Stimulated activated effector memory CD8-positive, alpha-beta T cell treated with anti-CD3 and anti-CD28 coated beads, Interleukin-12 subunit alpha, Interleukin-12 subunit beta, amount 100 ng/mL, for 72 hours (primary cell): ENCODE results near the gene SH2B2.
"Not testable (repeated sequence)": the region's sequence is repeated elsewhere in the genome, so short reads cannot be mapped to it uniquely, and the experiment has no call there.

Experiments used
- ATAC-seq: fragments of 150-1000 bp; cut with Tn5 transposase; 2 replicates; pipeline ENCODE4 v1.10.0; 2021
- DNase-seq, 2 donors: peaks; one replicate each; pipeline ENCODE4 v3.0.0; 2021 to 2022; ENCODE audit warnings: low spot score in 2 of 2
- H3K27ac Mint-ChIP-seq: one replicate; pipeline ENCODE4 v1.8.0; 2022; ENCODE audit warnings: mild to moderate bottlenecking, mixed read lengths
- H3K36me3 Mint-ChIP-seq: one replicate; pipeline ENCODE4 v1.8.0; 2022; ENCODE audit warnings: mild to moderate bottlenecking, mixed read lengths
- H3K4me1 Mint-ChIP-seq: one replicate; pipeline ENCODE4 v1.8.0; 2022; ENCODE audit warnings: mixed read lengths
- H3K4me3 Mint-ChIP-seq: one replicate; pipeline ENCODE4 v1.8.0; 2022; ENCODE audit warnings: mild to moderate bottlenecking, mixed read lengths
- H3K9me3 Mint-ChIP-seq: one replicate; pipeline ENCODE4 v1.8.0; 2022; ENCODE audit warnings: mixed read lengths

The SH2B2 gene

DNA sequence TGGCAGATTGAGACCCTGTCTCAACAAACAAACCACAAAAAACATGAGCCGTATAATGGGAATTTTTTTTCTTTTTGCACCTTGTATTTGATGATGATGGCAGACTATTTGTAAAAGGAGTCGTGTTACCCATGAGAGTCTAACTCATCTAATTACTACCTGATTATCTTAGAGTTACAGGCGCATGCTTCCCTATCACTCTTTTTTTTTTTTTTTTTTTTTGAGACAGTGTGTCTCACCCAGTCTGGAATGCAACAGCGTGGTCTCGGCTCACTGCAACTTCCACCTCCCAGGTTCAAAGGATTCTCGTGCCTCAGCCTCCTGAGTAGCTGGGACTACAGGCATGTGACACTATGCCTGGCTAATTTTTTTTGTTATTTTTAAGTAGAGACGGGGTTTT, 78.7 kb downstream of the SH2B2 start:
- Mint-ChIP-seq H3K4me3 (peak overlapping the region; percentile 84), H3K4me1 (peaks cover 14% of the 10 kb centered on the region), H3K36me3 (peaks cover 45% of the 10 kb centered on the region)
- not testable (repeated sequence) for DNase-seq, ATAC-seq, H3K27ac Mint-ChIP-seq, H3K9me3 Mint-ChIP-seq

DNA sequence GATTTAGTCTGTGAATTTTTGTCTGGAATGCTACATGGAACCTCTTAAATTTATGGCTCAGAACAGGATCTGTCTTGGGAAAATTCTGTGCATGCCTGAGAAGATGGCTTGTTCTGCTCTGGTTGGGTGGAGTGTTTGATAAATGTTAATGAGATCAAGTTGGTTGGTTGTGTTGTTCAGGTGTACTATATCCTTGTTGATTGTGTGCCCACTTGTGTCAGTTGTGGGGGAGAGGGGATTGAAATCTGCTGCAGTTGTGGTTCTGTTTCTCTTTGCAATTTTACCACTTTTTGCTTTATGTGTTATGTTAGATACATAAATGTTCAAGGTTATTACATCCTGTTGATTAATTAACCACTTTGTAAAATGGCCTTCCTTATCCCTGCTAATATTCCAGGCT, 83.4 kb downstream of the SH2B2 start:
- not testable (repeated sequence) for H3K27ac Mint-ChIP-seq, H3K4me3 Mint-ChIP-seq, ATAC-seq, H3K9me3 Mint-ChIP-seq, DNase-seq
- H3K4me1 Mint-ChIP-seq: peaks cover 34% of the 10 kb centered on the region
- peaks cover 80% of the 10 kb centered on the region for H3K36me3 Mint-ChIP-seq
